NCI-H2107 treated with DMSO at 0.1 percent for 48 hours (cell line): ENCODE measurements around the gene WSB1.

Experiments used
- DNase-seq: peaks from one replicate; lab custom pipeline; 2025; ENCODE audit not compliant: unreplicated experiment; lab: John Stamatoyannopoulos, UW

WSB1 gene

GRCh38 chr17:27333410-27333980 is 39.6 kb downstream of the WSB1 start:
- no peak for DNase-seq

DNA sequence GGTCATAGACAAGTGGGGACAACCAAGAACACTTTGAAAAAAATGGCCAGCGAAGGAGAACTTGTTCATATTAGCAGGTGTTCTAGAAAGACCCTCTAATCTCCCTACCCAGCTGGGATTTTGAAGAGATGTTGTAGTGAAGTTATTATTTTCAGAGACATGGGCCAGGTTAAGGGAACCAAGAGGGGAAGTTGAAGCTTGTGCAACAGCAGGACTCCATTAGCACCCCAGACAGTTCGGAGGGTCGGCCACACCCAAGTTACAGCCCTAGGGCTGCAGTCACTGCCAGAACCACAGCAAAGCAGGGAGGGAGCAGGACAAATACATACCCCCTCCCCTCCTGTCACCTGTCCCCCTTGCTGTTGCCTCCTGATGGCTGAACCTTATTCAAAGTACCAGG is 42.3 kb downstream of the WSB1 start:
- DNase-seq: no peak

DNA sequence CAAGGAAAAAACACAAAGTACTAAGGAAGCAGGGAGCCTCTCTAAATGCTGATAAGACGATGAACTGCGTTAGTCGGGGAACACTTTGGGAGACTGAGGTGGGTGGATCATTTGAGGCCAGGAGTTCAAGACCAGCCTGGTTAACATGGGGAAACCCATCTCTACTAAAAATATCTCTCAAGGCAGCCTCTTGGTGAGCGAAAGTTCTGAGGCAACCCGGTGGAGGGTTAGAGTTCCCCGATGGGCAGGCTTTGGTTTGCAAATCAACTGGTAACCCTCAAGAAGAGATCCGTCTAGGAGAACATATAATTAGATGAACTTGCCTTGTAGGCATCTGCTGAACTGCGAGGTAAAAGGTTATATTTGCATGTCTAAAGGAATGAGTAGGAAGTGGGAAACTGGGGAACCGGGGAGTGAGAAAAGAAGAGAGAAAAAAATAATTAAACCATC is 44.6 kb downstream of the WSB1 start:
- DNase-seq: no peak

GRCh38 chr17:27339198-27339835 is 45.4 kb downstream of the WSB1 start:
- no peak for DNase-seq

- no peak for DNase-seq
These were observed 46.1 kb downstream of the WSB1 start for GRCh38 chr17:27339836-27340550.

DNA sequence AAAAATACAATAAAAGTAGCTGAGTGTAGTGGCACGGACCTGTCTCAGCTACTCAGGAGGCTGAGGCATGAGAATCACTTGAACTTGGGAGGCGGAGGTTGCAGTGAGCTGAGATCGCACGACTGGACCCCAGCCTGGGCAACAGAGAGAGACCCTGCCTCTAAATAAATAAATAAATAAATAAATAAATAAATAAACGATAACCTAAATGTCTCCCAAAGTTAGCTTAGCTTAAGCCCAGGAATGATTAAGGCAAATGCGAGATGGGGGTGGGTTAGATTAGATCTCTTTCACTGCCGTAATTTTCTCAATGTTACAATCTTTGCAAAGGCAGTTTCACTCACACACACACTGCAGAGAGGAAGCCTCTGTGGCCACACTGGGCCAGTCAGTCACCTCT is 46.7 kb downstream of the WSB1 start:
- DNase-seq: no peak

GRCh38 chr17:27341041-27341471 is 47.1 kb downstream of the WSB1 start:
- no peak for DNase-seq

DNA sequence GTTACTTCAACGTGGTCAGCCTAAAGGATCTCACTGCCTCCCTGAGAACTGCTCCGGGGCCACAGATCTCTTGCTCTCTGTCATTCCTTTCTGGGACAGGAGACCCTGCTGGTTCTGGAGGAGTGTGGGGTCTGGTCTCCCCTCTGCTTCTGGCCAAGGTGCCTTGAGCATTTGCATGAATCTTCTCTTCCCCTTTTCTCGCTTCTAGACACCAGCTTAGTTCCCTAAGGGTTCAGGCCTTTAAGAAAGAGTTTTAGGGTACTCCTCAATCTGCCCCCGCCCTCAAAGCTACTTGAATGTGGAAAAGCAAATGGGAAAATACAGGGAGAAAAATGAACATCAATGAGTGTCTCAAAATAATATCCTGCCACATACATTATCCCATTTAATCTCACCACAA is 48.1 kb downstream of the WSB1 start:
- DNase-seq: no peak

DNA sequence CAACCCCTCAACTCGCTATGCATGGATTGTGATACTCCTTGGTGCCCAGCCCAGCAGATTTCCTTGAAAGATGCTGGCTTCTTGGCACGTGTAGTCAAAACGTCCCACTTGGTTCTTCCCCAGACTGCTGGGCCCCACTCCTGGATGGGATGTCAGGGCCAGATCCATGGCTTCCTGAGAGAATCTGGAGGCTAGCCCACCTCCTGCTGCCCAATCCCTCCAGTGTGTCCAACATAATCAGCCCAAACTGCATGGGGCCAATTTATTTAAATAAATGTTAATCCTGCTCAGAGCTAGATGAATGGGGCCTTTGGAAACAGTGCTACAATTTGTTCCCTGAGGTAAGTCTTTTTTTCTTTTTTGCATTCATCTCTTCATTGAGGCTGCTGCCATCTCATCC is 49.4 kb downstream of the WSB1 start:
- no peak for DNase-seq

- no peak for DNase-seq
These were observed 50.2 kb downstream of the WSB1 start for GRCh38 chr17:27343977-27344607.

GRCh38 chr17:27345141-27345904 is 51.4 kb downstream of the WSB1 start:
- no peak for DNase-seq

DNA sequence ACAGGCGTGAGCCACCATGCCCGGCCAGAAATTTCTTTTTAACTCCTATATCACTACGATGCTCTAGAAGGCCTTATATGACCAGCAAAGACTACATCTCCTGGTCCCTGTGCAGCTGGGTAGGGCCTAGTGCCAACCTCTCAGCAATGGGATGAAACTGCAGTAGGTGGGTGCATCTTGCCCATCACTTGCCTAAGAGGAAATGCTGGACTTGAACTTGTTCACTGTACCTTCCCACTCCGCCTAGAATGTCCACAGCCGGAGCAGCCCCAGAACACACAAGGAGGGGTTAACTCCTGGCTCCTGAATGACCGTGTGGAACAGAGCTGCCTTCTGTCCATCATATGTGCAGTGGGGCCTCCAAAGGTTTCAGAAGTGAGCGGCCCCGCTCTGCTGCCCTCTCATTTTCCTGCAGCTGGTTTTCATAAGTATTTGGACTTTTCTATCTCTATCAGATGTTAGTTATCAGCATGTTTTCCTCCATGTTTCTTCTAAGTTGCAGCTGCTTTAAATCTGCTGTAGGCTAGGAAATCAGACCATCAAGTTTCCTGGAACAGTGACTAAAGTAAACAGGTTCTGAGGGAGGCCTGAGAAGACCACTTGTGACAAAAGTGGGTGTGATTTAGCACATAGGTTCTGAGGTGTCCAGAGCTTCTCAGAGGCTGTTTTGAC is 52.5 kb downstream of the WSB1 start:
- no peak for DNase-seq

DNA sequence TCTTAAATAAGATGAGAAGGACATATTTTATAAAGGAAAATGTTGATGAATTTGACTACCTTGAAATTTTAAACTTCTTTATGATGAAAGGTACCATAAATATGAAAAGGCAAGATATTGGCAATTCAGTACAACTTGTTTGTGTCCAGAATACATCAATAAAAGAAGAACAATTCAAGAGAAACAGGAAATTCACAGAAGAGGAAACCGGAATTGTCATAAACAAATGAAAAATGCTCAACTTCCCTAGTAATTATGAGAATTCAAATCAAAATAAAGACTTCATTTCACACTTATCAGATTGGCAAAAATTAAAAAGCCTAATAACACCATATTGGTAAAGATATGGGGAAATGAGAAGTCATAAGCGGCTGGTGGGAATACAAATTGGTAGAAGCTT is 54.3 kb downstream of the WSB1 start:
- no peak for DNase-seq

- no peak for DNase-seq
These were observed 55.7 kb downstream of the WSB1 start for GRCh38 chr17:27349540-27350021.

DNA sequence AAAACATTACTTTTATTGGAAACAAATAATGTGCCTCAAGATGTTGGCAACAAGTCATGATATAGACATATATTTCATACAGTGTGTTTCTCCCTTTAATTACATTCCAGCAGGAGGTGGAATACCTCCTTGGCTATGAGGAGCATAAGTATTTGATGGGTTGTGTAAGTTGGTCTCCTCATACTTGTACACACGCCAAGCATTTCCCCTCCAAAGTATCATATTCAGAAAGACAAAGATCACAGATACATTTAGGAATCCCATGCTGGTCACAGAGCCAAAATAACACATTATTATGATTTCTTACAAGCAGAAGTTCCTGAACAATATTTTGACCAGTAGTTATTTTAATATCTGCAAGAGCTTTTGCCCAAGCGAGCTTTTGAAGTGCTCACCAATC is 57.8 kb downstream of the WSB1 start:
- DNase-seq: no peak

- no peak for DNase-seq
These were observed 58.6 kb downstream of the WSB1 start for GRCh38 chr17:27352448-27353032.

DNA sequence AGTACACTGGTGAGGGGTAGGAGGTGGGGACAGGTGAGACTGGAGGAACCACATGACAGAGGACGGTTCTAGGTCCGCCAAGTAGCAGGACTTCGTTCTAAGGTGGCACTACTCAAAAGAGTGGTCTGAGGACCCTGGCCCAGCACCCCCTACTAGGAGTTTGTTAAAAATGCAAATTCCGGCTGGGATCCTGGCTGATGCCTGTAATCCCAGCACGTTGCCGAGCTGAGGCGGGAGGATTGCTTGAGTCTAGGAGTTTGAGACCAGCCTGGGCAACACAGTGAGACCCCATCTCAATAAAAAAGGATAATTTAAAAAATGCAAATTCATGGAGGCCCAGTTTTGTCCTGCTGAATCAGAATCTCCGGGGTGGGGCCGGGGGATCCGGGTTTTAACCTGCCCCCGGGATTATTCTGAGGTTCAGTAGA is 59.1 kb downstream of the WSB1 start:
- no peak for DNase-seq

GRCh38 chr17:27353461-27354050 is 59.6 kb downstream of the WSB1 start:
- DNase-seq: peak; percentile 17

DNA sequence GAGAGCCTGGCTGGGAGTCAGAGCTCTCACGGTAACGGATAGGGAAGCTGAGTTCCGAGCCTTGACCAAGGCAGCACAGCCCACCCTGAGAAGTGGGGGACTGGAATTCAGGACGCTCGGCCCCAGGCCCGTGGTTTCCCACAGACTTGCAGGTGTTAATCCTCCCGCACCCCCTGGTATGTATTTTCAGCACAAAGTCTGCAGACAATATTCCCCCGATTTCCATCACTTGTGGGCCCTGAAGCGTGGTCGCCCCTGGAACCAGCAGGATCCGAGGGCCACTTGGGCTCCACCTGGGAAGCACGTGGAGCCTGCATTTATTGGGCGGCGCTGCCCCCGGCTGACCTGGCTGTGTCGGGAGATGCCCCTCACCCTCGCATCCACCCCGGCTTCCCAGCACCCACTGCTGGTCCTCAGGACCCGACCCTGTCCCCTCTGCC is 60.2 kb downstream of the WSB1 start:
- DNase-seq: no peak
